KG1 (cell line): ENCODE measurements around the gene BRPF3.

Experiments used
- DNase-seq: peaks from one replicate; lab custom pipeline; 2025; lab: John Stamatoyannopoulos, UW

BRPF3 gene

GRCh38 chr6:36269834-36270705 is 73.5 kb downstream of the BRPF3 start, which contains the start of gene PNPLA1:
Gene PNPLA1, plus strand, starts transcription at chr6:36270060. Its CDS starts 400 bp downstream, at chr6:36270460.
- no peak for DNase-seq

GRCh38 chr6:36272234-36272633 is 75.7 kb downstream of the BRPF3 start:
- no peak for DNase-seq

- no peak for DNase-seq
Observed at GRCh38 chr6:36273067-36273466, 76.5 kb downstream of the BRPF3 start.

- DNase-seq: no peak
Observed at GRCh38 chr6:36273802-36274514, 77.4 kb downstream of the BRPF3 start.

GRCh38 chr6:36276581-36277536 is 80.3 kb downstream of the BRPF3 start:
- no peak for DNase-seq

GRCh38 chr6:36277946-36278470 is 81.5 kb downstream of the BRPF3 start:
- no peak for DNase-seq

- no peak for DNase-seq
Observed at GRCh38 chr6:36280467-36280866, 83.9 kb downstream of the BRPF3 start.

- no peak for DNase-seq
Observed at GRCh38 chr6:36280983-36281382, 84.4 kb downstream of the BRPF3 start.
